Activated T-helper 17 cell treated with anti-CD3 and anti-CD28 coated beads, Interleukin-2, amount 50 U/mL, for 72 hours (primary cell): ENCODE data around the gene DOCK2. TPM values are rescaled to one million over a fixed set of nuclear protein-coding genes. Genes with fewer than 3 reads are reported as not detected.
"Not testable (repeated sequence)": the region's sequence is repeated elsewhere in the genome, so short reads cannot be mapped to it uniquely, and the experiment has no call there.

Source experiments
- ATAC-seq: fragments of 150-1000 bp; cut with Tn5 transposase; replicated peaks from 2 replicates; pipeline ENCODE4 v1.10.0; 2021; ENCODE audit warnings: mild to moderate bottlenecking, moderate library complexity
- H3K27ac Mint-ChIP-seq: one replicate; pipeline ENCODE4 v1.8.0; 2022; ENCODE audit warnings: mixed read lengths
- H3K27me3 Mint-ChIP-seq: one replicate; pipeline ENCODE4 v1.8.0; 2022; ENCODE audit warnings: mixed read lengths
- H3K36me3 Mint-ChIP-seq: one replicate; pipeline ENCODE4 v1.8.0; 2022; ENCODE audit warnings: low read depth, mild to moderate bottlenecking, mixed read lengths
- H3K4me1 Mint-ChIP-seq: one replicate; pipeline ENCODE4 v1.8.0; 2022; ENCODE audit warnings: mixed read lengths
- H3K4me3 Mint-ChIP-seq: one replicate; pipeline ENCODE4 v1.8.0; 2022; ENCODE audit warnings: mild to moderate bottlenecking, mixed read lengths
- H3K9me3 Mint-ChIP-seq: one replicate; pipeline ENCODE4 v1.8.0; 2022; ENCODE audit warnings: mixed read lengths
- total RNA-seq, 2 donors: library from RNA; stranded (reverse); gene quantifications; one replicate each; pipeline ENCODE4 v1.2.3, GENCODE V29; 2022

The DOCK2 gene
- total RNA-seq, 2 donors from 2014 or later, result 229 to 244 TPM

- Mint-ChIP-seq H3K27ac (peak overlapping the region; percentile 99), H3K36me3 (peaks cover 67% of the 10 kb centered on the region), H3K9me3 (peaks cover 4% of the 10 kb centered on the region)
These were observed 14.5 kb downstream of the DOCK2 start for GRCh38 chr5:169651526-169651925.

GRCh38 chr5:169652057-169652456 is 15.0 kb downstream of the DOCK2 start:
- Mint-ChIP-seq H3K36me3 (peaks cover 67% of the 10 kb centered on the region), H3K4me3 (peak overlapping the region; percentile 84), H3K27me3 (no peaks in the 10 kb centered on the region), H3K27ac (peak overlapping the region; percentile 99), H3K4me1 (peaks cover 74% of the 10 kb centered on the region), H3K9me3 (peaks cover 4% of the 10 kb centered on the region)
- no peak for ATAC-seq

More at GRCh38 chr5:169651526-169651925, 14.5 kb downstream of the DOCK2 start:
- H3K4me3 Mint-ChIP-seq, result peak overlapping the region; percentile 84
- ATAC-seq, result no peak
- peaks cover 74% of the 10 kb centered on the region for H3K4me1 Mint-ChIP-seq
- H3K27me3 Mint-ChIP-seq, result no peaks in the 10 kb centered on the region

GRCh38 chr5:169653091-169653490 is 16.0 kb downstream of the DOCK2 start:
- Mint-ChIP-seq H3K36me3 (peaks cover 70% of the 10 kb centered on the region), H3K9me3 (peaks cover 4% of the 10 kb centered on the region), H3K27me3 (no peaks in the 10 kb centered on the region), H3K4me1 (peaks cover 71% of the 10 kb centered on the region), H3K4me3 (no peak overlapping the region), H3K27ac (peak overlapping the region; percentile 99)
- no peak for ATAC-seq

GRCh38 chr5:169655353-169655752 is 18.3 kb downstream of the DOCK2 start:
- H3K4me3 Mint-ChIP-seq, result peak overlapping the region; percentile 70
- H3K36me3 Mint-ChIP-seq, result peaks cover 73% of the 10 kb centered on the region
- H3K9me3 Mint-ChIP-seq, result peaks cover 4% of the 10 kb centered on the region
- no peaks in the 10 kb centered on the region for H3K27me3 Mint-ChIP-seq
- peaks cover 61% of the 10 kb centered on the region for H3K4me1 Mint-ChIP-seq
- peak overlapping the region; percentile 89 for H3K27ac Mint-ChIP-seq
- ATAC-seq, result peak; percentile 23

GRCh38 chr5:169656125-169656901 is 19.2 kb downstream of the DOCK2 start:
- ATAC-seq, result peak; percentile 56
- Mint-ChIP-seq H3K4me3 (peak overlapping the region; percentile 70), H3K9me3 (no peaks in the 10 kb centered on the region), H3K27ac (peak overlapping the region; percentile 89), H3K27me3 (no peaks in the 10 kb centered on the region), H3K36me3 (peaks cover 69% of the 10 kb centered on the region), H3K4me1 (peaks cover 52% of the 10 kb centered on the region)

- Mint-ChIP-seq H3K36me3 (peaks cover 71% of the 10 kb centered on the region), H3K9me3 (no peaks in the 10 kb centered on the region), H3K27ac (peak overlapping the region; percentile 89), H3K4me3 (peak overlapping the region; percentile 70), H3K27me3 (no peaks in the 10 kb centered on the region), H3K4me1 (peaks cover 47% of the 10 kb centered on the region)
- peak; percentile 71 for ATAC-seq
These were observed 20.1 kb downstream of the DOCK2 start for GRCh38 chr5:169657127-169657526.

GRCh38 chr5:169662451-169662850 is 25.4 kb downstream of the DOCK2 start:
- H3K9me3 Mint-ChIP-seq, H3K4me3 Mint-ChIP-seq: not testable (repeated sequence)
- H3K36me3 Mint-ChIP-seq, result peaks cover 63% of the 10 kb centered on the region

GRCh38 chr5:169663537-169663936 is 26.5 kb downstream of the DOCK2 start:
- no peak overlapping the region for H3K4me3 Mint-ChIP-seq
- peaks cover 21% of the 10 kb centered on the region for H3K4me1 Mint-ChIP-seq
- ATAC-seq, result no peak
- peaks cover 3% of the 10 kb centered on the region for H3K9me3 Mint-ChIP-seq
- H3K27ac Mint-ChIP-seq, result peak overlapping the region; percentile 28
- no peaks in the 10 kb centered on the region for H3K27me3 Mint-ChIP-seq
- H3K36me3 Mint-ChIP-seq, result peaks cover 58% of the 10 kb centered on the region

More at GRCh38 chr5:169662451-169662850, 25.4 kb downstream of the DOCK2 start:
- H3K27ac Mint-ChIP-seq, result peak overlapping the region; percentile 36
- not testable (repeated sequence) for H3K27me3 Mint-ChIP-seq, ATAC-seq
- H3K4me1 Mint-ChIP-seq, result peaks cover 25% of the 10 kb centered on the region

- peaks cover 29% of the 10 kb centered on the region for H3K4me1 Mint-ChIP-seq
- peaks cover 57% of the 10 kb centered on the region for H3K36me3 Mint-ChIP-seq
- no peak for ATAC-seq
- no peak overlapping the region for H3K4me3 Mint-ChIP-seq
- no peaks in the 10 kb centered on the region for H3K27me3 Mint-ChIP-seq
- H3K9me3 Mint-ChIP-seq, result peaks cover 3% of the 10 kb centered on the region
- peak overlapping the region; percentile 51 for H3K27ac Mint-ChIP-seq
These were observed 29.3 kb downstream of the DOCK2 start for GRCh38 chr5:169666365-169666764.

- no peaks in the 10 kb centered on the region for H3K27me3 Mint-ChIP-seq
- peaks cover 21% of the 10 kb centered on the region for H3K4me1 Mint-ChIP-seq
- no peak for ATAC-seq
- H3K9me3 Mint-ChIP-seq, result no peaks in the 10 kb centered on the region
- H3K4me3 Mint-ChIP-seq, result no peak overlapping the region
- peaks cover 57% of the 10 kb centered on the region for H3K36me3 Mint-ChIP-seq
- no peak overlapping the region for H3K27ac Mint-ChIP-seq
These were observed 31.0 kb downstream of the DOCK2 start for GRCh38 chr5:169667896-169668674.

GRCh38 chr5:169668732-169669131 is 31.7 kb downstream of the DOCK2 start:
- no peak overlapping the region for H3K27ac Mint-ChIP-seq
- peaks cover 57% of the 10 kb centered on the region for H3K36me3 Mint-ChIP-seq
- ATAC-seq, result no peak
- no peaks in the 10 kb centered on the region for H3K27me3 Mint-ChIP-seq
- no peak overlapping the region for H3K4me3 Mint-ChIP-seq
- H3K9me3 Mint-ChIP-seq, result no peaks in the 10 kb centered on the region
- peaks cover 20% of the 10 kb centered on the region for H3K4me1 Mint-ChIP-seq

GRCh38 chr5:169670769-169671525 is 33.9 kb downstream of the DOCK2 start:
- H3K4me1 Mint-ChIP-seq, result peaks cover 12% of the 10 kb centered on the region
- no peaks in the 10 kb centered on the region for H3K27me3 Mint-ChIP-seq
- peak overlapping the region; percentile 18 for H3K27ac Mint-ChIP-seq
- no peaks in the 10 kb centered on the region for H3K9me3 Mint-ChIP-seq
- peak; percentile 99 for ATAC-seq
- H3K36me3 Mint-ChIP-seq, result peaks cover 66% of the 10 kb centered on the region
- no peak overlapping the region for H3K4me3 Mint-ChIP-seq

GRCh38 chr5:169682026-169682425 is 45.0 kb downstream of the DOCK2 start:
- no peak for ATAC-seq
- Mint-ChIP-seq H3K36me3 (peaks cover 95% of the 10 kb centered on the region), H3K4me1 (peaks cover 3% of the 10 kb centered on the region), H3K27ac (no peak overlapping the region), H3K9me3 (no peaks in the 10 kb centered on the region), H3K27me3 (no peaks in the 10 kb centered on the region), H3K4me3 (no peak overlapping the region)

GRCh38 chr5:169686137-169686536 is 49.1 kb downstream of the DOCK2 start:
- Mint-ChIP-seq H3K36me3 (peaks cover 100% of the 10 kb centered on the region), H3K4me1 (peaks cover 11% of the 10 kb centered on the region), H3K4me3 (no peak overlapping the region), H3K9me3 (no peaks in the 10 kb centered on the region), H3K27me3 (no peaks in the 10 kb centered on the region), H3K27ac (peak overlapping the region; percentile 79)
- ATAC-seq, result peak; percentile 42
